ENCODE measurements around the gene C10orf71. TPM values are rescaled to one million over a fixed set of nuclear protein-coding genes. Genes with fewer than 3 reads are reported as not detected.

The C10orf71 gene
- total and polyA plus RNA-seq, 2 donors from 2014 or later: 0.28 TPM; not detected in 1

GRCh38 chr10:49365675-49366415, 66.9 kb downstream of the C10orf71 start:
- Histone ChIP-seq H3K4me1 (ENCODE audit: control insufficient read depth in 2 of 3, insufficient read depth in 2 of 3, low read depth in 1 of 3, low read length in 3 of 3) (no peaks in the 10 kb centered on the region), H3K9me3 (ENCODE audit: control insufficient read depth in 2 of 3, insufficient read depth in 1 of 3, low read length in 3 of 3) (no peaks in the 10 kb centered on the region), H3K27ac (ENCODE audit: low read depth in 2 of 2, low read length in 2 of 2) (no peak overlapping the region), H3K4me3 (ENCODE audit: low read length in 3 of 3) (no peak overlapping the region), H3K36me3 (ENCODE audit: control insufficient read depth in 2 of 3, insufficient read depth in 3 of 3, low read length in 3 of 3) (no peaks in the 10 kb centered on the region), H3K9ac (ENCODE audit: low read length in 3 of 3) (no peak overlapping the region), H3K27me3 (ENCODE audit: control insufficient read depth, insufficient read depth, low read length) (no peaks in the 10 kb centered on the region)
- DNase-seq (peak in 3 of 5 donors; percentile 3 to 18 (median 14)), FAIRE-seq (no peak)
- intact Hi-C loops (cut with DNase I): no loop called here
- TF ChIP-seq, protein P1, sequence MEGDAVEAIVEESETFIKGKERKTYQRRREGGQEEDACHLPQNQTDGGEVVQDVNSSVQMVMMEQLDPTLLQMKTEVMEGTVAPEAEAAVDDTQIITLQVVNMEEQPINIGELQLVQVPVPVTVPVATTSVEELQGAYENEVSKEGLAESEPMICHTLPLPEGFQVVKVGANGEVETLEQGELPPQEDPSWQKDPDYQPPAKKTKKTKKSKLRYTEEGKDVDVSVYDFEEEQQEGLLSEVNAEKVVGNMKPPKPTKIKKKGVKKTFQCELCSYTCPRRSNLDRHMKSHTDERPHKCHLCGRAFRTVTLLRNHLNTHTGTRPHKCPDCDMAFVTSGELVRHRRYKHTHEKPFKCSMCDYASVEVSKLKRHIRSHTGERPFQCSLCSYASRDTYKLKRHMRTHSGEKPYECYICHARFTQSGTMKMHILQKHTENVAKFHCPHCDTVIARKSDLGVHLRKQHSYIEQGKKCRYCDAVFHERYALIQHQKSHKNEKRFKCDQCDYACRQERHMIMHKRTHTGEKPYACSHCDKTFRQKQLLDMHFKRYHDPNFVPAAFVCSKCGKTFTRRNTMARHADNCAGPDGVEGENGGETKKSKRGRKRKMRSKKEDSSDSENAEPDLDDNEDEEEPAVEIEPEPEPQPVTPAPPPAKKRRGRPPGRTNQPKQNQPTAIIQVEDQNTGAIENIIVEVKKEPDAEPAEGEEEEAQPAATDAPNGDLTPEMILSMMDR (IDR thresholded peaks at IDR 0.05; ENCODE audit: borderline replicate concordance, extremely low read depth, insufficient read depth): no peak

DNA sequence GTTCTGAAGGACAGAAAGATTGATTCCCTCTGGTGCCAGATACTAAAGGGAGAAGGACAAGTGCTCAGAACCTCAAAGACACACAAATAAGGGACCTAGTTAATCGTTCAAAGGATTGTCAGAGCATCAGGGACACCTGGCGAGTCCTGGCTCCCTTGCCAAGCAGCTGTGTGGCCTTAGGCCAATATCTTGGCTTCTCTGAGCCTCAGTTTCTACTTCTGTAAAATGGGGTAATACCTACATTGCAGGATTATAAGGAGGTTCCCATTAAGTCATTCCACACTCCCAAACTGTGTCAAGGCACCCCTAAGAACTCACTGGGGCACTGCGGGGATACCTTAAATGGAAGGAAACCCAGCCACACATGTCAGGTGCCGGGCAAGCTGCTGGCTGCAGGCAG, 67.5 kb downstream of the C10orf71 start:
- Histone ChIP-seq H3K27ac (ENCODE audit: low read depth in 2 of 2, low read length in 2 of 2) (no peak overlapping the region), H3K4me3 (ENCODE audit: low read length in 3 of 3) (no peak overlapping the region), H3K4me1 (ENCODE audit: control insufficient read depth in 2 of 3, insufficient read depth in 2 of 3, low read depth in 1 of 3, low read length in 3 of 3) (no peaks in the 10 kb centered on the region), H3K9me3 (ENCODE audit: control insufficient read depth in 2 of 3, insufficient read depth in 1 of 3, low read length in 3 of 3) (no peaks in the 10 kb centered on the region), H3K9ac (ENCODE audit: low read length in 3 of 3) (no peak overlapping the region), H3K36me3 (ENCODE audit: control insufficient read depth in 2 of 3, insufficient read depth in 3 of 3, low read length in 3 of 3) (no peaks in the 10 kb centered on the region), H3K27me3 (ENCODE audit: control insufficient read depth, insufficient read depth, low read length) (no peaks in the 10 kb centered on the region)
- DNase-seq (no peak), FAIRE-seq (no peak)
- intact Hi-C loops (cut with DNase I): no loop called here
- TF ChIP-seq, protein P1 (IDR thresholded peaks at IDR 0.05; ENCODE audit: borderline replicate concordance, extremely low read depth, insufficient read depth): no peak

GRCh38 chr10:49367600-49367999, 68.6 kb downstream of the C10orf71 start:
- H3K4me3 ChIP-seq (ENCODE audit: low read length in 3 of 3): no peak overlapping the region
- H3K9me3 ChIP-seq (ENCODE audit: control insufficient read depth in 2 of 3, insufficient read depth in 1 of 3, low read length in 3 of 3): no peaks in the 10 kb centered on the region
- H3K27ac ChIP-seq (ENCODE audit: low read depth in 2 of 2, low read length in 2 of 2): no peak overlapping the region
- peak in 3 of 5 donors; percentile 5 to 8 (median 8) for DNase-seq
- intact Hi-C loops (cut with DNase I): no loop called here
- no peak overlapping the region for H3K9ac ChIP-seq (ENCODE audit: low read length in 3 of 3)
- FAIRE-seq: no peak
- H3K36me3 ChIP-seq (ENCODE audit: control insufficient read depth in 2 of 3, insufficient read depth in 3 of 3, low read length in 3 of 3): no peaks in the 10 kb centered on the region
- TF ChIP-seq, protein P1 (IDR thresholded peaks at IDR 0.05; ENCODE audit: borderline replicate concordance, extremely low read depth, insufficient read depth): no peak
- no peaks in the 10 kb centered on the region for H3K4me1 ChIP-seq (ENCODE audit: control insufficient read depth in 2 of 3, insufficient read depth in 2 of 3, low read depth in 1 of 3, low read length in 3 of 3)
- H3K27me3 ChIP-seq (ENCODE audit: control insufficient read depth, insufficient read depth, low read length): peaks cover 2% of the 10 kb centered on the region
